T-cell (primary cell): ENCODE results near the gene SRGN. TPM values are rescaled to one million over a fixed set of nuclear protein-coding genes. Genes with fewer than 3 reads are reported as not detected.

Experiments used
- ATAC-seq, 4 experiments: fragments of 200-7000 bp in 3 of 4; fragments of 150-1000 bp in 1 of 4; cut with Tn5 transposase; replicated peaks in 1 of 4; 1 replicate in 3 of 4; 2 replicates in 1 of 4; pipeline ENCODE4 v1.10.0; 2021; ENCODE audit warnings: moderate library complexity in 3 of 4, mild to moderate bottlenecking in 2 of 4, moderate number of reproducible peaks in 1 of 4
- CTCF ChIA-PET, 2 donors: fragments of 300-600 bp; sonication (Branson Sonifier 250); formaldehyde crosslinking; loops; one replicate each; lab custom pipeline; 2022; ENCODE audit warnings: antibody characterized with exemption in 2 of 2; lab: Charles Lee
- POLR2A ChIA-PET, 2 donors: fragments of 300-600 bp; sonication (Branson Sonifier 250); formaldehyde crosslinking; loops; one replicate each; lab custom pipeline; 2022; ENCODE audit warnings: antibody characterized with exemption in 2 of 2; lab: Charles Lee
- DNase-seq, 35 experiments: peaks; one replicate each; pipeline versions ENCODE4 v3.0.0 to v3.0.0-alpha.2; 2013 to 2023
- H3K27ac ChIP-seq: one replicate; pipeline ENCODE4 v1.5.1; 2013; ENCODE audit warnings: low read length
- H3K27me3 ChIP-seq, 2 experiments: replicated peaks in 1 of 2; 1 replicate in 1 of 2; 2 replicates in 1 of 2; pipeline versions ENCODE4 v1.6.1 to v1.7.0; 2013; ENCODE audit warnings: low read length in 1 of 2, mixed read lengths in 1 of 2; ENCODE audit not compliant: control insufficient read depth in 2 of 2, insufficient read depth in 2 of 2; ENCODE audit errors: extremely low read depth in 1 of 2
- H3K36me3 ChIP-seq, 2 donors: 1 replicate in 1 of 2; 2 replicates in 1 of 2; pipeline versions ENCODE4 v1.6.1 to v1.7.0; 2013; ENCODE audit warnings: low read length in 1 of 2; ENCODE audit not compliant: control insufficient read depth in 2 of 2, insufficient read depth in 1 of 2; ENCODE audit errors: extremely low read depth in 1 of 2
- H3K4me1 ChIP-seq, 2 experiments: 1 replicate in 1 of 2; 2 replicates in 1 of 2; pipeline versions ENCODE4 v1.6.1 to v1.7.0; 2013; ENCODE audit warnings: low read length in 2 of 2, mixed read lengths in 1 of 2; ENCODE audit not compliant: insufficient read depth in 2 of 2, control insufficient read depth in 1 of 2; ENCODE audit errors: extremely low read depth in 1 of 2
- H3K4me3 ChIP-seq, 2 donors: 1 replicate in 1 of 2; 2 replicates in 1 of 2; pipeline versions ENCODE4 v1.5.1 to v1.7.0; 2013; ENCODE audit warnings: mild to moderate bottlenecking in 2 of 2, low read length in 1 of 2, moderate library complexity in 1 of 2; ENCODE audit not compliant: control insufficient read depth in 1 of 2; ENCODE audit errors: extremely low read depth in 1 of 2
- H3K9me3 ChIP-seq: 2 replicates; pipeline ENCODE4 v1.7.0; 2013
- H3K27ac Mint-ChIP-seq, 2 donors: one replicate each; pipeline ENCODE4 v1.8.0; 2020 to 2021; ENCODE audit warnings: mild to moderate bottlenecking in 2 of 2, mixed read lengths in 2 of 2
- H3K27me3 Mint-ChIP-seq, 2 donors: one replicate each; pipeline ENCODE4 v1.8.0; 2021 to 2022; ENCODE audit warnings: mixed read lengths in 2 of 2
- H3K36me3 Mint-ChIP-seq: one replicate; pipeline ENCODE4 v1.8.0; 2021; ENCODE audit warnings: mixed read lengths
- H3K4me1 Mint-ChIP-seq, 3 donors: one replicate each; pipeline ENCODE4 v1.8.0; 2020 to 2022; ENCODE audit warnings: mixed read lengths in 3 of 3, mild to moderate bottlenecking in 1 of 3
- H3K4me3 Mint-ChIP-seq, 3 donors: one replicate each; pipeline ENCODE4 v1.8.0; 2020 to 2022; ENCODE audit warnings: mild to moderate bottlenecking in 3 of 3, mixed read lengths in 3 of 3, moderate library complexity in 3 of 3
- H3K9me3 Mint-ChIP-seq, 3 donors: one replicate each; pipeline ENCODE4 v1.8.0; 2020 to 2022; ENCODE audit warnings: mixed read lengths in 3 of 3
- WGBS: methylation state at CpG from one replicate; pipeline ENCODE4 v1.1.5; 2013; ENCODE audit warnings: missing lambda C conversion rate; ENCODE audit not compliant: insufficient coverage; 5-methylcytosine and 5-hydroxymethylcytosine counted together
- total RNA-seq, 35 experiments: library from RNA in 6 of 35; stranded (reverse) in 6 of 35; fragments of 120-200 nt in 1 of 35; gene quantifications; one replicate each; pipeline versions ENCODE4 v1.2.1 to v1.2.4 and lab custom pipeline; 2013 to 2026

Gene SRGN
- total RNA-seq, 5 donors from 2014 or later (not counting 1 experiment from before 2014, with no cell fraction given), result 91.4 to 271 (median 137) TPM

GRCh38 chr10:69057261-69057950 is 30.5 kb upstream of the SRGN start:
- H3K36me3 Mint-ChIP-seq, result no peaks in the 10 kb centered on the region

DNA sequence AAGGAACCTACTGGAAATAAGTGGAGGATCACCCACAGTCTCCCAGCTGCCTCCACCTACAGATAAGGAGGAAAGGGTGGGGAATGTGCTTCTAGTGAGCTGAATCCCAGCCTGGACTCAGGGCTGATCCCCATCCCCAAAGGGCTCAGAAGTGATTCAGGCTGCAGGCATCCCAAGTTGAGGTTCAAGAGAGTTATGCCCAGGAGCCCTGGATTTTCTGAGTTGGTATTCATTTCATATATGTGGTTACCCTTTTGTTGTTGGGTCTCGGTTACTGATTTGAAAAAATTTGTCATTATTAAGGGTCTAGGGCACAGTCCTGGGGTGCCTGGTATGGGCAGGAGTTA is 30.0 kb upstream of the SRGN start:
- no peaks in the 10 kb centered on the region for H3K9me3 ChIP-seq
- no peak overlapping the region for H3K4me3 ChIP-seq
- H3K27me3 Mint-ChIP-seq, result no peaks in the 10 kb centered on the region
- peaks cover 12 to 48% of the 10 kb centered on the region in 2 experiments for H3K4me1 ChIP-seq
- no CpG with 5 or more reads among the region's 1 CpG for WGBS
- ChIA-PET CTCF (no interaction called here), POLR2A (no interaction called here)
- no peaks in the 10 kb centered on the region for H3K27me3 ChIP-seq
- H3K27ac Mint-ChIP-seq, result peak overlapping the region; percentile 47 to 97
- H3K4me3 Mint-ChIP-seq, result peak overlapping the region in 1 of 3 donors; percentile 47
- H3K36me3 ChIP-seq, result no peaks in the 10 kb centered on the region
- ATAC-seq (no peak), DNase-seq (no peak)
- H3K27ac ChIP-seq, result peak overlapping the region; percentile 28
- peaks cover 46 to 55% (median 51%) of the 10 kb centered on the region in 3 donors for H3K4me1 Mint-ChIP-seq
- H3K9me3 Mint-ChIP-seq, result no peaks in the 10 kb centered on the region
- no peaks in the 10 kb centered on the region for H3K36me3 Mint-ChIP-seq

More at GRCh38 chr10:69057261-69057950, 30.5 kb upstream of the SRGN start:
- Mint-ChIP-seq H3K4me1 (peaks cover 46 to 55% (median 49%) of the 10 kb centered on the region in 3 donors), H3K27me3 (no peaks in the 10 kb centered on the region), H3K9me3 (no peaks in the 10 kb centered on the region), H3K27ac (peak overlapping the region; percentile 47 to 97), H3K4me3 (peak overlapping the region in 2 of 3 donors; percentile 40 to 47)
- ATAC-seq, result peak in 1 of 4 experiments; percentile 9
- Histone ChIP-seq H3K9me3 (no peaks in the 10 kb centered on the region), H3K4me1 (peaks cover 12 to 48% of the 10 kb centered on the region in 2 experiments), H3K36me3 (no peaks in the 10 kb centered on the region), H3K4me3 (no peak overlapping the region), H3K27me3 (no peaks in the 10 kb centered on the region), H3K27ac (peak overlapping the region; percentile 28)
- POLR2A ChIA-PET, result no interaction called here
- 0% methylated on average over 1 of the region's 14 CpGs for WGBS
- CTCF ChIA-PET, result interaction anchor here in 1 of 2 donors (1.0 kb wide), 1 partner anchor 35 kb away, joined by 5 read pairs; no protein-coding TSS in a partner anchor
- DNase-seq, result peak in 5 of 35 experiments; percentile 14 to 39 (median 18)

DNA sequence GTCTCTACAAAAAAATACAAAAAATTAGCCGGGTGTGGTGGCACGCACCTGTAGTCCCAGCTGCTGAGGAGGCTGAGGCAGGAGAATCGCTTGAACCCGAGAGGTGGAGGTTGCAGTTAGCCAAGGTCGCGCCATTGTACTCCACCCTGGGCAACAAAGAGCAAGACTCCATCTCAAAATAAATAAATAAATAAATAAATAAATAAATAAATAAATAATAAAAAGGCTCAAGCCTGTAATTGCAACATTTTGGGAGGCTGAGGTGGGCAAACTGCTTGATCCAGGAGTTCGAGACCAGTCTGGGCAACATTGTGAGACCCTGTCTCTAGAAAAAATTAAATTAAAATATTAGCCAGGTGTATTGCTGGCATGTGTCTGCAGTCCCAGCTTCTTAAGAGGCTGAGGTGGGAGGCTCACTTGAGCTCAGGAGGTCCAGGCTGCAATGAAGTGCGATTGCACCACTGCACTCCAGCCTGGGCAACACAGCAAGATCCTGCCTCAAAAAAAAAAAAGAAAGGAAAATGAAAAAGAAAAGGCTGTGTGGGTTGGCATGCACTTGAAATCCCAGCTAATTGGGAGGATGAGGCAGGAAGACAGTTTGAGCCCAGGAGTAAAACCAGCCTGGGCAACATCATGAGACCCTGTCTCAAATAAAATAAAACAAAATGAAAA is 27.6 kb upstream of the SRGN start:
- Mint-ChIP-seq H3K4me3 (no peak overlapping the region), H3K27ac (no peak overlapping the region), H3K36me3 (no peaks in the 10 kb centered on the region), H3K9me3 (no peaks in the 10 kb centered on the region), H3K4me1 (peaks cover 45 to 51% (median 47%) of the 10 kb centered on the region in 3 donors), H3K27me3 (no peaks in the 10 kb centered on the region)
- 100% methylated on average over 2 of the region's 8 CpGs for WGBS
- DNase-seq (no peak), ATAC-seq (no peak)
- H3K27me3 ChIP-seq, result no peaks in the 10 kb centered on the region
- H3K4me1 ChIP-seq, result peaks cover 12 to 43% of the 10 kb centered on the region in 2 experiments
- no peaks in the 10 kb centered on the region for H3K36me3 ChIP-seq
- POLR2A ChIA-PET, result interaction anchor here in 1 of 2 donors (0.6 to 0.7 kb wide), 4 partner anchors 20 to 546 kb away, joined by 3 to 6 read pairs (median 4); no protein-coding TSS in a partner anchor
- H3K4me3 ChIP-seq, result no peak overlapping the region
- no peaks in the 10 kb centered on the region for H3K9me3 ChIP-seq
- no peak overlapping the region for H3K27ac ChIP-seq
- CTCF ChIA-PET, result no interaction called here

DNA sequence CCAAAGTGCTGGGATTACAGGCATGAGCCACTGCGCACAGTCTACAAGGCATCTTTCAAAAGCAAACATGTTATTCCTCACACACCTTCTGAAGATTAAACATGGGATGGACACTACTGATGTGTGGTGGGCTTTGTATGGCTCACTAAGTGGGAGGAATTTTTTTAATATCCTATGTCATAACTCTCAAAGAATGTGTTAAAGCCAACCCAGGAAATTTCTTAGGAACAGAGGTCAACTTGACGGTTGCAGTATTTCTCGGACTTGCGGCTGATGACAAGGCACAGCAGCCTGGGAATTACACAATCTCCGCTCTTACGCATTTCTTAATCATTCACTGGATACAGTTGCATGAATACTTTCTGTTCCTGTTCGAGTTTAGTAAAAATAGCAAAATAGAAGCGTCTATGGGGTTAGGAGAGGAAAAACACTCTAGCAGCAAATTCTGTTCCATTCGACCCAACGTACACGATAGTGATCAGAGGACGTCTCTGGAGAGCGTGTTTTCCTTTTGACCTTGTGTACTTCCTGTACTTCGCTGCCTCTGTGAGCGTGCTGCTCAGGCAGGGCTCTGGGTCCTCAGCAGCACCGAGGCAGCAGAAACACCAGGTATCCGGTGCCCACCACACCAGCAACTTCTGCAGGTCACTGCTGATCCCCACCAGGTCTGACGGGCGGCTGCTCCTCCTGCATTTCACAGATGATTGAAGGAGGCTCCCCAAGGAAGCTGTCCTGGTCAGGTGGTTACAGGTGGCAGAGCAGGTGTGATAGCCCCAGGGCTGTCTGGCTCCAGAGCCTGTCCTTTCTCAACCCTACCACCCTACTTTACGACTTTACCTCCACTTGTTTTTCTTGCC is 26.4 kb upstream of the SRGN start:
- ChIA-PET POLR2A (interaction anchor here (0.6 to 0.7 kb wide), 3 partner anchors 10 to 28 kb away, joined by 5 to 6 read pairs (median 5); no protein-coding TSS in a partner anchor), CTCF (interaction anchor here in 1 of 2 donors (0.7 to 1.0 kb wide), 2 partner anchors 32 to 57 kb away, joined by 3 to 4 read pairs; no protein-coding TSS in a partner anchor)
- H3K4me3 ChIP-seq, result peak overlapping the region; percentile 22 to 56
- no peaks in the 10 kb centered on the region for H3K9me3 ChIP-seq
- peaks cover 7 to 33% of the 10 kb centered on the region in 2 experiments for H3K4me1 ChIP-seq
- Mint-ChIP-seq H3K36me3 (no peaks in the 10 kb centered on the region), H3K4me3 (peak overlapping the region; percentile 65 to 75 (median 72)), H3K27me3 (no peaks in the 10 kb centered on the region), H3K4me1 (peaks cover 37 to 48% (median 45%) of the 10 kb centered on the region in 3 donors), H3K27ac (peak overlapping the region; percentile 92 to 95), H3K9me3 (no peaks in the 10 kb centered on the region)
- no peaks in the 10 kb centered on the region for H3K36me3 ChIP-seq
- ATAC-seq, result peak; percentile 83 to 93 (median 92)
- no peaks in the 10 kb centered on the region for H3K27me3 ChIP-seq
- 14% methylated on average over 12 of the region's 20 CpGs for WGBS
- peak overlapping the region; percentile 42 for H3K27ac ChIP-seq
- peak in 25 of 35 experiments; percentile 18 to 60 (median 28) for DNase-seq

DNA sequence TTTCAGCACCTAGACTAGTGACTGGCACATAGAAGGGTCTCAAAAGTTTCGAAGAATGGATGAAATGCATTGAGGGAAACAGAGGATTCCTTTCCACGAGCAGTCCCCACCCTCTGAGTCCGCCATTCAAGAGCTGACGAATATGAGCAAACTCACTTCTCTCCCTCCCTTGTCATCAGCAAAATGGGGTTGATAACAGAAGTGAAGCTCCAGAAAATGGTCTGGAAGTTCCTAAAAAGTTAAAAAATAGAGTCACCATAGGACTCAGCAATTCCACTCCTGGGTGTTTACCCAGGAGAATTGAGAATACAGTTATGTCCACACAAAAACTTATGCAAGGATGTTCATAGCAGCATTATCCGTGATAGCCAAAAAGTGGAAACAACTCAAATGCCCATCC is 25.0 kb upstream of the SRGN start:
- no peak overlapping the region for H3K27ac ChIP-seq
- ChIA-PET CTCF (no interaction called here), POLR2A (interaction anchor here in 1 of 2 donors (0.5 kb wide), 1 partner anchor 54 kb away, joined by 7 read pairs; no protein-coding TSS in a partner anchor)
- no peak overlapping the region for H3K4me3 ChIP-seq
- no peaks in the 10 kb centered on the region for H3K9me3 ChIP-seq
- Mint-ChIP-seq H3K27ac (peak overlapping the region in 1 of 2 donors; percentile 95), H3K4me3 (no peak overlapping the region), H3K4me1 (peaks cover 24 to 35% (median 32%) of the 10 kb centered on the region in 3 donors), H3K27me3 (no peaks in the 10 kb centered on the region), H3K9me3 (no peaks in the 10 kb centered on the region), H3K36me3 (no peaks in the 10 kb centered on the region)
- H3K4me1 ChIP-seq, result peaks cover 7 to 19% of the 10 kb centered on the region in 2 experiments
- ATAC-seq, result no peak
- H3K36me3 ChIP-seq, result no peaks in the 10 kb centered on the region
- no peaks in the 10 kb centered on the region for H3K27me3 ChIP-seq
- no peak for DNase-seq
- WGBS, result 100% methylated on average over 1 of the region's 5 CpGs
